ENCODE data around the gene FCER1G.

FCER1G gene

DNA sequence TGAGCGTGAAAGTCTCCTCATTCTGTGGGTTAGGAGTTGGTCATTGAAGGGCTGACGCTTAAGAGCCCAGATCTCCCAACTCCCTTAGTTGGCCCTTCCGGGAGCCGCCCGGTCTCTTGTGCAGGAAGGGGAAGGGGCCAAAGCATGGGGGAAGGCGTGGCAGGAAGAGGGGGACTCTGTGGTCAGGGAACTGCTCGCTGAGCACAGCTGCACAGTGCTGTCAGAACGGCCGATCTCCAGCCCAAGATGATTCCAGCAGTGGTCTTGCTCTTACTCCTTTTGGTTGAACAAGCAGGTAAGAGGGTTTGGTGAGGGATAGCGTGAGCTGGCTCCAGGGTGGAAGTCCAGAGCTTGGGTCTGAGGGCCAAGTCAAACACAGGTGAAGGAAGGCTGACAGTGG, at the start of gene FCER1G:
Gene FCER1G, plus strand, starts transcription at position 220 of the 400 bp plus-strand sequence. Its CDS starts 27 bp downstream, at position 247.
- no peak for DNase-seq (ENCODE audit: low read depth in 2 of 2)

DNA sequence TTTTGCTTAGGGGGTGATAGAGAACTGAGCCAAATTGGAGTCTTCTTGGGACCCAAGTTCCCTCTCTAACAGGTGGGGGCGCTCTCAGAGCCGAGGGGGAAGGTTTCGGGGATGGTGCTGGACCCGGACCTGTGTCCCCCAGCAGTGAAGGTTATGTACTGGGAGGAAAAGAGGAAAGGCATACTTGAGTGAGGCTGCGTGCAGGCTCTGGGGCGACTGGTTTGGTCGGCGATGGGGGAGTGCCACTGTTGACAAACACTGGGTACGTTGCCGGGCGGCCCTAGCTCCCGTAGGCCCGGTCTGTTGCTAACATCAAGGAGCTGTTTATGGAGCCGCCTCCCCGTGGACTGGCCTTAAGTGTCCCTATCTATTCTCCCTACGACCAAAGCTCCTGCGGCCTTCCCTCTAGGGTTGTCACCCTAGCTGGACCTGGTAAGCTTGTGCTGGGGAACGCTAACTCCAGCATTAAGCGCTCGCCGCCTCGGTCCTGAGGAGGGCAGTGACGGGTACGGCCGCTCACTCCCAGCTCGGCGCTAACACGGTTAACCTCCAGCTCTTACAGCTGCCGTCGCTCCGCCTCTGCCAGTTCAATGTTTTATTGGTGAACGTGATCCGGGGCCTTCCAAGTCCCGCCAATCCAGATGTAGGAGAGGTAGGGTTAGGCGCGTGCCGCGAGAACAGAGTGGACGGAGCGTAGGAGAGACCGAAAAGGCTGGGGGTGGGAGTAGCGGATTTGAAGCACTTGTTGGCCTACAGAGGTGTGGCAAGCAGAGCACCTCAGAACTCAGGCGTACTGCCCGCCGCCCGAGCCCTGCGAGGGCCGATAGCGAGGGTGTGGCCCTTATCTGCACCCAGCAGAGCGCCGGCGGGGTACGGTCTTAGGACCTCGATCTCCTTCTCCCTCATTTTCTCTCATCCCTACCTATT, 49.1 kb upstream of the FCER1G start, which contains the start of gene PPOX:
Gene PPOX, plus strand, starts transcription at position 685 of the 927 bp plus-strand sequence. CDS start 422 bp downstream, outside the sequence.
- peak; percentile 83 to 87 for DNase-seq (ENCODE audit: low read depth in 2 of 2)

DNA sequence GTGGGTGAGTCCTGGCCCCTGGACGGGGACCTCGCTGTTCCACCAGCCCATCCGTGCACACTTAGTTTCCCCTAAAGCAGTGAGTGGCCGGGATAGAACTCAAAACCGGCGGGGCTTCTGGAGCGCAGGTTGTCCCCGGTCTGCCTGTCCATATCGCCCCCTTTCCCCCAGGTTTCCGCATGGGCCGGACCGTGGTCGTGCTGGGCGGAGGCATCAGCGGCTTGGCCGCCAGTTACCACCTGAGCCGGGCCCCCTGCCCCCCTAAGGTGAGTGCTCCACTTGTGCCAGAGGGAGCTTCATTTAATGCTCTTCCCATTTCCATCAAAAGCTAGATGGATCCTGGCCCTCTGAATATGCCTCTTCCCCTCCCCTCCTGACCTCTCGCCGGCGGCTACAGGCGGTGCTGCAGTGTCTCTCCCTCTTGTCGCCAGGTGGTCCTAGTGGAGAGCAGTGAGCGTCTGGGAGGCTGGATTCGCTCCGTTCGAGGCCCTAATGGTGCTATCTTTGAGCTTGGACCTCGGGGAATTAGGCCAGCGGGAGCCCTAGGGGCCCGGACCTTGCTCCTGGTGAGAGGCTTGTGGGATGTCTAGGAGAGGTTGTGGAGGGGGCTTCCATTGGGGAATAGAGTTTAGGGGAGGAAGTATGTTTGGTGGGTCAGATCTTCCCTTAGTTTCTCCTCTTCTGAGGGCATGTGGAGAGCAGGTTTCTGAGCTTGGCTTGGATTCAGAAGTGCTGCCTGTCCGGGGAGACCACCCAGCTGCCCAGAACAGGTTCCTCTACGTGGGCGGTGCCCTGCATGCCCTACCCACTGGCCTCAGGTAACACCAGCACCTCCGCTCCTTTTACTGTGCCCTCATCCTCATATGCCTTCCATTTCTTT, 48.2 kb upstream of the FCER1G start:
- no peak for DNase-seq (ENCODE audit: low read depth in 2 of 2)

DNA sequence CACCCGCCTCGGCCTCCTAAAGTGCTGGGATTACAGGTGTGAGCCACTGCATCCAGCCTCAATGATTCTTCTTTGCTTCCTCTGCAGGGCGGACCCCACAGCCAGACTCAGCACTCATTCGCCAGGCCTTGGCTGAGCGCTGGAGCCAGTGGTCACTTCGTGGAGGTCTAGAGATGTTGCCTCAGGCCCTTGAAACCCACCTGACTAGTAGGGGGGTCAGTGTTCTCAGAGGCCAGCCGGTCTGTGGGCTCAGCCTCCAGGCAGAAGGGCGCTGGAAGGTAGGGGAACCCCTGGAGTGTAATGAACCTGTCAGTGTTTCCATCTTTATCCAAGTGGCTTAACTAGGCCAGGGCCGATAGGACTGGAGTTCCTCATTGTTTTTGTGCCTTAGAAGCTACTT, 46.2 kb upstream of the FCER1G start:
- DNase-seq (ENCODE audit: low read depth in 2 of 2), result no peak

DNA sequence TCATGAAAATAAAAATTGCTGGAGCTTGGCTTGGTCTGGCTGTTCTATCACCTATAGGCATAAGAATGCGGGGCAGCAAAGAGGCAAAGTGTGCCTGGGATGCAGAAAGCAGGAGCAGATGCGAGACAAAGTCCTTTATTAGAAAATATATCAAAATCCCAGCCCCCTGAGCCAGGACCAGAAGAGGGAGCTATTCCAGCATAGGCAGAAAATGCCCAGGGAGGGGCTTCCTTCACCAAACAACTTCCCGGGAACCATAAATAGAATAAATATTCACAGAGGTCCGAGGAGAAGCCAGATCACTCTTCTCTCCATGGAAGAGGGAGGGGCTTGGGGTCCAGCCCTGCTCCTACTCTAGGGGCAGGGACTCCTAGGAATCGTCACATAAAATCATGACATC, 43.9 kb upstream of the FCER1G start:
- no peak for DNase-seq (ENCODE audit: low read depth in 2 of 2)

DNA sequence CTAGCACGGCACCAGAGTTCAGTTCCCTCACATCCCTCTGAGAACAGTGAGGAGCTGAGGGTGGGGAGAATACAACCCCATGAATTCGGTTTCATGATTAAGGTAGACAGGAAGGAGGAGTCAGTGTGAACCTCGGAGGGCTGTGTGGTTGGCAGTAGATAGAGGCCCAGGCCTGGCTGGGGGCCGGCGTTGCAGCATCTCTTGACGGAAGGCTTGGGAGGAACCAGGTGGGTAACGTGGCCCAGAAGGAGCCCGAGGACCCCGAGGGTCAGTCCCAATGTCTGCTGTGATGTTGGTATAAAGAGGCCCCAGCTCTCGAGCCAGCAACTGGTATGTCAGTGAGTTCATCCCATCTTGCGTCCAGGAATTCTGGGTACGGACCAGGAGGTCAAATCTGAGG, 43.4 kb upstream of the FCER1G start:
- no peak for DNase-seq (ENCODE audit: low read depth in 2 of 2)

DNA sequence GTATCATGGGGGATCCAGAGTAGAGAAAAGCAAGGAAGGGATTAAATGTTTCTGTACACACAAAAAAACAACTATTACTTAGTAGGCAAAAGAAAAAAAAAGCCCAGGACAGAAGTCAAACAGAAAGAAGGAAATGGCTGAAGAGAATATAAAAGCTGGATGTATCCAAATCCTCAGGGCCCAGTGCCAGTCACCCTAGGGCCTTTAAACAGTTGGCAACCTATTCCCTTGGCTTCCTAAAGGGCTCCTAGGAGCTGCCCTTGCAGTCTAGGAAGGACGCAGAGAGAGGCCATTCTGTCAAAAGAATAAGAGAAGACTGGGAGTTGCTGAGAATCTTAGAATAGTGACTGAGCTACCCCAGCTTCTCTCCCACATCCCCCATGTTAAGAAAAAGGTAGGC, 42.7 kb upstream of the FCER1G start:
- DNase-seq (ENCODE audit: low read depth in 2 of 2), result no peak

DNA sequence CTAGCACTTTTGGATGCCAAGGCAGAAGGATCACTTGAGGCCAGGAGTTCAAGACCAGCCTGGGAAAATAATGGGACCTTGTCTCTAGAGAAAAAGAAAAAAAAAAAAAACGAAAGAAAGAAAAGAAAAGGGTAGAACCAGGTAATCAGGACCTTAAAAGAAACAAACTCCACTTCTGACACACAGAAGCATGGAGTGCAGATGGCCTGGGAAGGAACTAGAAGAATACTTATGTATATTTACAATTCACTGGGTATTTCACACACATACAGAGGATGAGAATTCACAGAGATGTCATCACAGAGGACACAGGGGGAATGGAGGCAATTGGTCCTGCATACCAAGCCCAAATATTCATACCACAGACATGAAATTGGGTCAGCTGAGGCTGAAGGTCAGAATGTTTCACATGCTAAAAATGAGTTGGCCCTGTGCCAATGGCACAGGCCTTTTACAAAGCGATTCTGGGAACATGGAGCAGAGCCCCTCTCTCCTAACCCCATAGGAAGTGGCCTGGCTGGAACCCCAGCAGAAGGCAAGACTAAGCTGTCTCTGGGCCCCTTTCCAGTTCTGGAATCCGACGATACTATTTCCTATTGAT, 42.2 kb upstream of the FCER1G start:
- DNase-seq (ENCODE audit: low read depth in 2 of 2), result no peak

DNA sequence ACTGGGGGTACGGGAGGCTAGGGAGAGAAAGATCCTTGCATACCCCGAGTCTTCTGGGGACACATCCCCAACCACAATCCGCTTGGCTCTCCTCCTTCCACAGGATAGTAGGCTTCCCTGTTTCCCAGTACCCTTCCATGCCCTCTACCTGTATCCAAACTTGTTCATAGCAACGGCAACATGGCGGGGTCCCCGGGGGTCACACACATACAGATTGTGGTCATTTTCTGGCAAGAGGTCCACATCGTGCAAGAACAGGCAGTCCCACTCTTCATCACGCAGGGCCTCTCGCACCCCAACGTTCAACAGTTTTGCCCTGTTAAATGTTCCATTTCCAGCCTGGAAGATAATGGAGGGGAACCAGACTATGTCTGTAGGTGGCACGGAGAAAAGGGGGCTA, 41.4 kb upstream of the FCER1G start:
- DNase-seq (ENCODE audit: low read depth in 2 of 2), result no peak

DNA sequence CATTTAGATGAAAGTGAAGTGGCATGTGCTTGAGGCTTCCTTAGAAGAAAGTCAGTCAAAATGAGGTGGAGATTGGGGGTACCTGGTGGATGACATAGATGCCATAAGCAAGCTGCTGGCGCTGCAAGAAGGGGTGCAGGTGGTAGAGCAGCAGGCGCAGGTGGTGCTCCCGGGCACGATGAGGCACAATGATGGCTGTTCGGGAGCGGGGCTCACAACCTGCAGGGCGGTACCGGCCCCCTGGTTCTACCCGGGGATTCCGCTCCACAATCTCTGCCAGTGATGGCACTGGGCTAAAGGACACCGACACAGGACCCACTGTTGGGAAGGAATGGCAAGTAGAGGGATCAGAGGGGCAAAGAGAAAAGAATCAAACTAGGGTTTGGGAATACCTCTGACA, 40.2 kb upstream of the FCER1G start:
- no peak for DNase-seq (ENCODE audit: low read depth in 2 of 2)

DNA sequence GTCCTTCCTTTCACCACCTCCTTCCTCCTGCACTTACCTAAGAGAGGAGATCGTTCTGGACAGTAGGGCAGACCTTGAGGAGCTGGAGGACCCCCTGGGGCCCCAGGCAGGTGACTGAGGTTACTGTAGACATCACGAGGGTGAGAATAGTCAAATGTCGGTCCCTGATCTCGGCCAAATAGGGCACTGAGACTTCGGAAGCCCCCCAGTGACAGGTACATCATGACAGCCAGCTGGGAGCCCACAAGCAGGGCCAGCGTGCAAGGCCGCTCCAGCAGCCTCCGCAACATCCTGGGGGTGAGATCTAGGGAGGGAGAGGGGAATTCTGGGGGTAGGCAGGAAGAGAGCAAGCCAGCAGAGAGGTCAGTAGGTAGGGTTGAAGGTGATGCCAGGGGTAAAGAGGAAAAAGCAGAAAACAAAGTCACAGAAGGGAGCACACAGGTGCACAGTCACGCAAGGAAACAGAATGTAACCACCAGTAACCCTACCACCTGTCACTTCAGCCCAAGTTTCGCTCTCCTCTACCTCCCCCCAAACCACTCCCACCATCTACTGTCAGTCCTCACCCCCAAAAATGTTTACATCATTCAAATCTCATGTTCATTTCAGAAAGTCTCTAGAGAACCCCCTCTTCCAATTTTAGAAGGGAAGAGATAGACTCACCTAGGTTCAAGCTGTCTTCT, 39.2 kb upstream of the FCER1G start:
- no peak for DNase-seq (ENCODE audit: low read depth in 2 of 2)

DNA sequence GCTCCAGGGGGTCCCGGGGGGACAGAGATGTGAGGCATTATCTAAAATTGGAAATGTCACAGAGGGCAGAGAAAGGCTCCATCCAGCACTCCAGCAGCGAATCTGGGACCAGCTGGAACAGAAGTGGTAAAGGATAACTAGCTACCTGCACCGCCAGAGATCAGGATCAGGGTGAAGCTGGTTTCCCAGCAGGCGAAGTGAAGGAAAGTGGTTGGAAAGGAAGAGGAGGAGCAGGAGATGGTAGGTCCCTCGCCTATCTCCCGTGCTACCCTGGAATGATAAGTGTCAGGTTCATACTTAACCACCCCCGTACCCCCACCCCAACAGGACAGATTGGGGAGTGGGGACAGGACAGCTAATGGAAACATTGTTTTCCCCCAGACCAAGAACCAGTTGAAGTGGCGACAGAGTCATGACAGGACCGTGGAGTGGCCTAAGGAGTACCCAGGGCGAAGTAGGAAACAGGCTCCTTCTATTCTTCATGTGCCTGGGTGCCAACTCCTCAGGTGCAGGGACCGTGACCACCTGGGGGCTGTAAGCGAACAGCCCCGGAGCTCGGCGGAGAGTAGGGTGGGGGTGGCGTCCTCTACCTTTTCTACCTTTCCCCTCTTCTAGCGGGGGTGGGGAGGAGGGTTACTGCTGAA, 38.5 kb upstream of the FCER1G start:
- no peak for DNase-seq (ENCODE audit: low read depth in 2 of 2)

DNA sequence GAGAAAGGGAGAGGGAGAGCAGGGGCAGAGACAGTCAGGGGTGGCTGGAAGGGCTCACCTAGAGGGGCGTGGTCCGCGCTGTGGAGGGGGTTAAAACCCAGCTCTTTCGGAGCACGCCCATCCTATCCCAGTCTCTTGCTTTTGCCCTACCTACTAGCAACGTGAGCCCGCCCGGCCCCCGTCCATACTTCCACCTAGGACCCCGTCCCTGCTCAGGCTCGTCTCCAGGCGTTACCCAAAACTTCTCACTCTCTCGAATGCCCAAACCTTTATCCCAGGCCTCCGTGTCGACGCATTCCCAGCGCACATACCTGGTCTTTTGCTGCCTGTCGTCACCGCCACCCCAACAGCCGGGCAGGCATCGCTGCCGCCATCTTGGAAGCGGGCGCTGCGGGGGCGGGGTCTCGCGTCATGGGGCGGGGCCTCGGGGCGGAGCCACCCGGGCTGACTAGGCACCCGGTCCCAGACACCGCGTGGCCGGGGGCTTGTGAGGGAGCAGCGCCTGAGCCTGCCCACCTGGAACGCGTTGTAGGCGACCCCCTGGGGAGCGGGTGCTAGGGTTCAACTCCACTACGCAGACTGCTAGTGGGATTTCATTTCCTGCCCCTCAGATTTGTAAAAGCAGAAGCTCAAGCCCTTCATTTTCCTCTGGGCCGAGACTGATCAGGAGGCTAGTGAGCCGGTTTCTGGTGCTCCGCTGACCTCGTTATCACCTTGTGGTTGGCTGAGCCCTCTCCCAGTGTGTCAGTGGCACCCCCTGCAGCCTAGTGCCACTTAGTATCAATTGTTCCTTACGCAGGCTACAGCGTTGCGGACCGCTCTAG, 37.8 kb upstream of the FCER1G start, which contains the start of gene B4GALT3:
Gene B4GALT3, minus strand, starts transcription at position 396 of the 824 bp plus-strand sequence. CDS start 1,447 bp downstream, outside the sequence.
- DNase-seq (ENCODE audit: low read depth in 2 of 2), result peak; percentile 95

DNA sequence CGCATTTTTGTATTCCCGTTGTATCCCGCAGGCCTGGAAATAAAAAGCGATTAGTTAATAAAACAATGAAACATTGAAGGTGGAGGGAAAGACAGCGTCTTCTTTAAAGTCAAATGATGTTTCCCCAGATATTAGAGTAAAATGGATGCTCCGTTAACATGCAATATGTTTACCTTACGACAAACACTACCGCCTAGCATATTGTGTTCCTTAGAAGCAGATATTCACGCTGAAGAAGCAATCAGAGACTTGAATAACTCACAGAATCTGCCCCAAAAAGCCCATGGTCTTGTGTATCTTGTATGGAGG, 37.2 kb upstream of the FCER1G start:
- no peak for DNase-seq (ENCODE audit: low read depth in 2 of 2)

DNA sequence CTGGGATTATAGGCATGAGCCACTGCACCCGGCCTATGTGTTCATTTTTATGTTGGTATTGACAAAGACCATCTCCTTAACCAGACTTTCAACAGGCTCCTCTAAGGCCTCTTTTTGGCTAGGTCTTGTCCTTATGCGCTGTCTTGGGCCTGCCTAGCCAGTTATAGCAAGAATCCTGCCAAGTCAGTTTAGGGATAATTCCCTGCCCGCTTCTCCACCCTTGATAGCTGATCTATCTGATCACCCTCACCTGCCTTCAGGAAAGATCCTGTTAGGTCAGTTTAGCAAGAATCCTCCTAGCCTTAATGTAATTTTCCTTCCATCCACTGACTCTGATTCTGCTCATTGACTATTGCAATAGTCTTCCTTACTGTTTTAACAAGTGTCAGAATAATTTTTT, 35.4 kb upstream of the FCER1G start:
- no peak for DNase-seq (ENCODE audit: low read depth in 2 of 2)

DNA sequence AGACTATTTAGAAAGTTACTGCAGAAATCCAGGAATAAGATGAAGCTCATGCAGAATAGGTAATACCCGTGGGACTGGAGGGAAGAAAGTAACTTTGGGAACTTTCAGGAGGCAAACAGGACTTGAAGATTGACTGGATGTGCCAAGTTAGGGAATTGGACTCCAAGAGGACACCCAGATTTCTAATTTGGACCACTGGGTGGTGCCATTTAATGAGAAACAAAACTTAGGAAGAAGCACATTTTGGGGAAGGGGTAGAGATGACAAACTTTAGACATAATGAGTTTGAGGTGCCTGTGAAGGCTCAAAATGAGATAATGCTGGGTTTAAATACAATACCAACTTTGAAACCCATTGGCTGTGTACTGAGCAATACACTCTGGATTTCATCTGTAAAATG, 34.5 kb upstream of the FCER1G start:
- no peak for DNase-seq (ENCODE audit: low read depth in 2 of 2)

DNA sequence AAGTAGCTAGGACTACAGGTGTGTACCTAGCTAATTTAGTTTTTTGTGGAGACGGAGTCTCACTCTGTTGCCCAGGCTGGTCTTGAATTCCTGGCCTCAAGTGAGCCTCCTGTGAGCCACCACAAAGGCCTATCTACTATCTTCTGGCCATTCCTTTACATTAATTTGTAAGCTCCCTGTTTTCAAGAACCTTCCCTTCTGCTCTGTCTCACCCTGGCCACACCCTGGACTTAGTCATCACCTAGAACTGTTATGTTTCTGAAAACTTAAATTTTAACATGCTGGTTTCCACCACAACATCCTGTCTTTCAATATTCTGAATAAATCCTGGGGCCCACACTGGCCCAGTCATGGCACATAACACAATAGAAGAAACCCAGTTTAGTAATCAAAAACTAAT, 32.9 kb upstream of the FCER1G start:
- DNase-seq (ENCODE audit: low read depth in 2 of 2), result peak in 1 of 2 donors; percentile 41

DNA sequence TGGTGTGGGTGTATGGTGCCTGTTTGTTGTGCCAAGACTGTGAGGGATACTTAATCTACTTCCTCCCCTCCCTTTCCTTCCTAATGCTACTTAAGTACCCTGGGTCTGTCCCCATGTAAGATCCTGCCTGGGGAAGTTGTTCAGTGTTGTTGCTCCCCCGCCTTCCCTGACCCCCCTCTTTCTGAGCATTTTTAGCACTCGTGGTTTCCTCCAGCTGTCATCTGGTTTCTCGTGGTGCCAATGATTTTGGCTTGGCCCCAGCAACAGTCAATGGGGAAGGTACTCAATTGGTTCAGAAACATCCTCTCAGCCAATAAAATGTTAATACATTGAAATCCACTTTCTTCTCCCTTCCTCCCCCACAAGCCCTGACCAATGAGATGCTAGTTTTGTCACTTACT, 29.8 kb upstream of the FCER1G start:
- DNase-seq (ENCODE audit: low read depth in 2 of 2), result no peak

DNA sequence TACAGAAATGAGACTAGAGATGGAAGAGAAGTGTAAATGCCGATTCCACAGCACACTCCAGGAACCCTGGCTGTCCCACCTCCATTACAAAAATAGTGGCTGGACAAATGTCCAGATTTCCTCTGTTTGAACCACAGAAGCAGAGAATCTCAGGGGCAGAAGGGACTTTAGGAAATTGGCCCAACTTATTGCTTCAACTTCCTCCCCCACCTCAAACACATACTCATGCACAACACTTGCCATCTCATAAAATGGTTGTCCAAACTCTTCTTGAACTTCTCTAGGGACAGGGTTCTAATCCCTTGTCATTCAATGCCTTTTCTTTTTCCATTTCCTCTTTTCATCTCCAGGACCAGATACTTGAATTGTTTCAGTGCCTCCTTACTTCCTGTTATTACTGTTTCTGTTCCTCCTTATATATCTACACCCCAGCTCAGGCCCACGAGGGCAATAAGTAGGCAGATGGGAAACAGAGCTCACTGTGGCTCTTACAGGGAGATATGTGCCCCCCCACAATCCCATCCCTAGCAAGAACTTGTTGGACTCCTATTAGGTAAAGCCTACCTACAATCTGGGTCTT, 29.3 kb upstream of the FCER1G start:
- no peak for DNase-seq (ENCODE audit: low read depth in 2 of 2)

DNA sequence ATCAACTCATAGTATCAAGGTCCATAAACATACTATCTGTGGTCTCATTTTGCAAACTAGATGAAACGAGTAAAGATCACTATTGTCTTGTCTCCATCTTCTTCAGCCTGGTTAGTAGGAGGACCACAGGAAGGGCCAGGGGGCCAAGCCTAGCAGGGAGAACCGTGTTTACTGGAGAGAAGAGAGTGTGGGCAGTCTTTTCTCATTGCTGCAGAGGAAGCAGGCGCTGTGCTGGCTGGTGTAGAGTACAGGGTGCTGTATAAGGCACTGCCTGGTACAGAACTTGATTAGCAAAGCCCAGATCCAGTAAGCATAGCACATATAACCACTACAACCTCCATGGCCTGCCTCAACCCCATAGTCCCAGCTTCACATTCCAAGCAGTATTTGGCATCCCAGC, 27.8 kb upstream of the FCER1G start:
- no peak for DNase-seq (ENCODE audit: low read depth in 2 of 2)

Measured in stimulated activated CD8-positive, alpha-beta memory T cell treated with anti-CD3 and anti-CD28 coated beads, Interleukin-2, amount 100 ng/mL, for 48 hours (primary cell).